ENCODE measurements around the gene ALOXE3. TPM values are rescaled to one million over a fixed set of nuclear protein-coding genes. Genes with fewer than 3 reads are reported as not detected.

Gene ALOXE3
- total and polyA plus RNA-seq, 12 donors = 0.09 TPM; not detected in 11

DNA sequence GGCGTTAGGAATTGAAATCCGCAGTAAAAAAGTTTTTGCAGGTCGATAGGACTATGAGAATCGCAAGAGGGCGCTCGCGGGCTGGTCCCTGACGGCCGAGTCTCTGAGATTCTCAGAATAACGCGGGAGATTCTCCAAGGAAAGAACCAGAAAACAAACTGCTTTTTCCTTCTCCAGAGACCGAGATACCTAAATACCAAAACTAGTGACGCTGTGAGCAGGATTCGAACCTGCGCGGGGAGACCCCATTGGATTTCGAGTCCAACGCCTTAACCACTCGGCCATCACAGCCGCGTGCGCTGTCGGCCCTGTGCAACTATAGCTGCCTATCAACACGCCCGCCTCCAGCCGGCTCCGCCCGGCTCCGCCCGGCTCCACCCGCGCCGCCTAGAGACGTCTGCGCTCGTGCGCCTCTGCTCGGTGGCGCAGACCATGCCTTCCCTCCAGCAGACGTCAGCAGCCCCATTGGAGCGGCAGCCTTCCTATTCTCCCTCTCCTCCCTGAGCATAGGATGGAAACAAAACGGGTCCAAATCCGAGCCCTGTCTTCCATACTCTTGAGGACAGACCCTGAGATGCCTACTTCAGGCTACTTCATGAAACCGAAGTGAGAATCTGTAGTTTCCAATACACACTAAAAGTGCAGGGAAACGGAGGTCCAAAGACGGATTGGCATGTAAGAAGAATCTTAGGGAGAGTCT, 20.5 kb upstream of the ALOXE3 start:
- no peaks in the 10 kb centered on the region for H3K9me3 ChIP-seq
- TF ChIP-seq, protein P1, sequence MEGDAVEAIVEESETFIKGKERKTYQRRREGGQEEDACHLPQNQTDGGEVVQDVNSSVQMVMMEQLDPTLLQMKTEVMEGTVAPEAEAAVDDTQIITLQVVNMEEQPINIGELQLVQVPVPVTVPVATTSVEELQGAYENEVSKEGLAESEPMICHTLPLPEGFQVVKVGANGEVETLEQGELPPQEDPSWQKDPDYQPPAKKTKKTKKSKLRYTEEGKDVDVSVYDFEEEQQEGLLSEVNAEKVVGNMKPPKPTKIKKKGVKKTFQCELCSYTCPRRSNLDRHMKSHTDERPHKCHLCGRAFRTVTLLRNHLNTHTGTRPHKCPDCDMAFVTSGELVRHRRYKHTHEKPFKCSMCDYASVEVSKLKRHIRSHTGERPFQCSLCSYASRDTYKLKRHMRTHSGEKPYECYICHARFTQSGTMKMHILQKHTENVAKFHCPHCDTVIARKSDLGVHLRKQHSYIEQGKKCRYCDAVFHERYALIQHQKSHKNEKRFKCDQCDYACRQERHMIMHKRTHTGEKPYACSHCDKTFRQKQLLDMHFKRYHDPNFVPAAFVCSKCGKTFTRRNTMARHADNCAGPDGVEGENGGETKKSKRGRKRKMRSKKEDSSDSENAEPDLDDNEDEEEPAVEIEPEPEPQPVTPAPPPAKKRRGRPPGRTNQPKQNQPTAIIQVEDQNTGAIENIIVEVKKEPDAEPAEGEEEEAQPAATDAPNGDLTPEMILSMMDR (IDR thresholded peaks at IDR 0.05) = peak; percentile 84 to 94 (median 90)
- peaks cover 2 to 40% (median 28%) of the 10 kb centered on the region in 9 donors for H3K4me1 ChIP-seq
- peak overlapping the region; percentile 30 to 84 (median 72) for H3K27ac ChIP-seq
- H3K4me3 ChIP-seq = peak overlapping the region in 7 of 10 donors; percentile 6 to 40 (median 21)
- intact Hi-C loops (cut with DNase I) = loop anchor here in 6 of 10 donors (1.0 to 5.0 kb wide), 7 partner anchors 12 to 158 kb away; partner anchors contain the start of gene SLC25A35 (in 1 of the 6)
- 2% methylated on average over 46 of the region's 46 CpGs for WGBS, 2 donors
- DNase-seq (peak; percentile 95 to 96), ATAC-seq (peak; percentile 91 to 97 (median 94))
- H3K36me3 ChIP-seq = peaks cover 16 to 46% (median 44%) of the 10 kb centered on the region in 9 donors
- H3K27me3 ChIP-seq = no peaks in the 10 kb centered on the region

DNA sequence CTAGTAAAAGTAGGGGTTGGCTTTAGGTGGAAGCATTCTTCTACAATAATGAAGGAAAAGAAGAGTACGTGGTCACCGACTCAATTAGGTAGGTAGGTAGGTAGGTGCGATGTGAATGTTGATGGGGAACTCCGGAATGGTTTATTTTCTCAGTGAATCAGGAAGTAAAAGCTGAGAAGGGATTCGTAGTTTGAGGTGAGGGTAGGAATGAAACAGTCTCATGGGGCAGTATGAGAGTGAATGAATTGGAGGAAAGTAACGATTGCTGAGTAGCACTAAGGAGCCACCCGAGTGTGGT, 20.0 kb upstream of the ALOXE3 start:
- H3K27me3 ChIP-seq = no peaks in the 10 kb centered on the region
- H3K4me1 ChIP-seq = peaks cover 2 to 40% (median 28%) of the 10 kb centered on the region in 9 donors
- intact Hi-C loops (cut with DNase I) = loop anchor here in 6 of 10 donors (1.0 to 5.0 kb wide), 6 partner anchors 16 to 159 kb away; partner anchors contain the start of gene SLC25A35 (in 1 of the 6)
- peak overlapping the region in 9 of 10 donors; percentile 49 to 84 (median 72) for H3K27ac ChIP-seq
- ATAC-seq = peak in 1 of 8 donors; percentile 34
- H3K4me3 ChIP-seq = peak overlapping the region in 7 of 10 donors; percentile 6 to 40 (median 21)
- WGBS, 2 donors = 0 to 3% methylated on average over 7 of the region's 7 CpGs
- DNase-seq = no peak
- peaks cover 12 to 41% (median 39%) of the 10 kb centered on the region in 9 donors for H3K36me3 ChIP-seq
- TF ChIP-seq, protein P1 (IDR thresholded peaks at IDR 0.05) = no peak
- no peaks in the 10 kb centered on the region for H3K9me3 ChIP-seq

DNA sequence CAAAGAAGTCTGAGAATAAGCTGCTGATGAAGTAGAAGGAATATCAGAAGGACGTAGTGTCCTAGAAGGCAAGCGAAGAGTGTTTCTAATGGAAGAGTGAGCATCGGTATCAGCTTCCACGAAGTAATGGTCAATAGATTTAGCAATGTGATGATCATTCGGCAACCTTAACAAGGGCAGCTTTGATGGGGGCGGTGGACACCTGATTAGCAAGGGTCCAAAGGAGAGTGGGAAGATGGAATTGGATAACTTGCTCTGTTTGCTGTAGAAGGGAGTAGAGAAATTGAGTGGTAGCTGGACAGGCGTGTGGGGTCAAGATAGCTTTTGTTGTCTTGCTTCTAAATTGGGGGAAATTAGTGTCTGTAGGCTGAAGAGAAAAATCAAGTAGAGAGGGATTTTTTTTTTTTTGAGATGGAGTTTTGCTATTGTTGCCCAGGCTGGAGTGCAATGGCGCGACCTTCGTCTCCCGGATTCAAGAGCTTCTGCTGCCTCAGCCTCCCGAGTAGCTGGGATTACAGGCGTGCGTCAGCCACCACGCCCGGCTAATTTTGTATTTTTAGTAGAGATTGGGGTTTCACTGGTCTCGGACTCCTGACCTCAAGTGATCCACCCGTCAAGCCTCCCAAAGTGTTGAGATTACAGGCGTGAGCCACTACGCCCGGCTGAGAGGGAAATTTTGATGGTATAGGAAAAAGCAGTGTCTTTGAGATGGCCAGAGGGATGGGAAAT, 19.5 kb upstream of the ALOXE3 start:
- peaks cover 2 to 40% (median 28%) of the 10 kb centered on the region in 9 donors for H3K4me1 ChIP-seq
- TF ChIP-seq, protein P1 (IDR thresholded peaks at IDR 0.05) = no peak
- peak overlapping the region in 7 of 10 donors; percentile 6 to 40 (median 21) for H3K4me3 ChIP-seq
- ATAC-seq = no peak
- H3K27me3 ChIP-seq = no peaks in the 10 kb centered on the region
- DNase-seq = no peak
- WGBS, 2 donors = 29 to 42% methylated on average over 21 of the region's 21 CpGs
- no peaks in the 10 kb centered on the region for H3K9me3 ChIP-seq
- peaks cover 7 to 36% (median 34%) of the 10 kb centered on the region in 9 donors for H3K36me3 ChIP-seq
- intact Hi-C loops (cut with DNase I) = loop anchor here in 7 of 10 donors (1.0 to 5.0 kb wide), 7 partner anchors 17 to 159 kb away; partner anchors contain the start of gene SLC25A35 (in 1 of the 7)
- H3K27ac ChIP-seq = peak overlapping the region in 8 of 10 donors; percentile 49 to 84 (median 74)

DNA sequence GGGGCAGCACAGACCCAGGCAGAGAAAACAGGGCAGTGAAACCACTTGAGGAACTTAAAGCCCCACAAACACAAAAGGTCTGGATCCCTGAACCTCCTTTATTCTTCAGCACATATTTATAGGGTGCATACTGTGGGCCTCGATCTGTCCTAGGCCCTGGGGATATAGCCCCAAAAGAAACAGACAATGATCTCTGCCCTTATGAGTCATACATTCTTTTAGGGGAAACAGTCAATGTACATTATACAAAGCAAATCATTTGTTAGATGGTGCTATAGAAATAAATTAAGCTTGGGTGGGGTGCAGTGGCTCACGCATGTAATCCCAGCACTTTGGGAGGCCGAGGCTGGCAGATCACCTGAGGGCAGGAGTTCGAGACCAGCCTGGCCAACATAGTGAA, 15.6 kb upstream of the ALOXE3 start:
- no peak overlapping the region for H3K27ac ChIP-seq

More for the DNA sequence above, 15.6 kb upstream of the ALOXE3 start:
- H3K27me3 ChIP-seq = peaks cover 0 to 15% (median 0%) of the 10 kb centered on the region in 7 donors
- WGBS, 2 donors = 89 to 91% methylated on average over 4 of the region's 4 CpGs
- H3K4me1 ChIP-seq = peaks cover under 1 to 14% (median 9%) of the 10 kb centered on the region in 9 donors
- intact Hi-C loops (cut with DNase I) = no loop called here
- TF ChIP-seq, protein P1 (IDR thresholded peaks at IDR 0.05) = no peak
- H3K4me3 ChIP-seq = no peak overlapping the region
- DNase-seq = no peak
- H3K36me3 ChIP-seq = no peaks in the 10 kb centered on the region
- no peaks in the 10 kb centered on the region for H3K9me3 ChIP-seq
- no peak for ATAC-seq
